Upper lobe of left lung (tissue), 6 donors: Measurements from ENCODE around the gene SHCBP1L. TPM values are rescaled to one million over a fixed set of nuclear protein-coding genes. Genes with fewer than 3 reads are reported as not detected.
"Not testable (repeated sequence)": the region's sequence is repeated elsewhere in the genome, so short reads cannot be mapped to it uniquely, and the experiment has no call there.

ENCODE experiments used
- ATAC-seq, 2 donors: fragments of 200-7000 bp; cut with Tn5 transposase; one replicate each; pipeline ENCODE4 v1.9.1; 2022; ENCODE audit warnings: mild to moderate bottlenecking in 2 of 2, moderate library complexity in 2 of 2; ENCODE audit not compliant: low FRiP score in 2 of 2
- DNase-seq, 2 donors: peaks; one replicate each; pipeline ENCODE4 v3.0.0-alpha.2; 2019 to 2020
- H3K27ac ChIP-seq, 4 donors: fragments of 200-600 bp; sonication (generic); one replicate each; pipeline ENCODE4 v1.5.1; 2016 to 2019
- H3K27me3 ChIP-seq, 4 donors: fragments of 200-600 bp; sonication (generic); one replicate each; pipeline ENCODE4 v1.5.1; 2017 to 2019
- H3K36me3 ChIP-seq, 4 donors: fragments of 200-600 bp; sonication (generic); one replicate each; pipeline ENCODE4 v1.5.1; 2016 to 2019
- H3K4me1 ChIP-seq, 4 donors: fragments of 200-600 bp; sonication (generic); one replicate each; pipeline ENCODE4 v1.5.1; 2018 to 2019
- H3K4me3 ChIP-seq, 4 donors: fragments of 200-600 bp; sonication (generic); one replicate each; pipeline ENCODE4 v1.5.1; 2017 to 2019; ENCODE audit warnings: mild to moderate bottlenecking in 2 of 4, moderate library complexity in 1 of 4
- H3K9me3 ChIP-seq, 4 donors: fragments of 200-600 bp; sonication (generic); one replicate each; pipeline ENCODE4 v1.5.1; 2018 to 2019
- CTCF ChIP-seq, 6 experiments: fragments of 450-650 bp in 4 of 6; fragments of 200-600 bp in 2 of 6; sonication (generic) in 2 of 6; IDR thresholded peaks; one replicate each; pipeline ENCODE4 v1.5.1; 2016 to 2019; ENCODE audit warnings: antibody characterized with exemption in 6 of 6
- EP300 ChIP-seq, 4 donors: sonication (generic); formaldehyde crosslinking; IDR thresholded peaks; one replicate each; pipeline ENCODE4 v1.5.1; 2017; ENCODE audit warnings: antibody characterized with exemption in 4 of 4, control low read depth in 2 of 4
- POLR2A ChIP-seq, 4 donors: fragments of 450-650 bp; IDR thresholded peaks; one replicate each; pipeline ENCODE4 v1.5.1; 2016 to 2017; ENCODE audit warnings: antibody characterized with exemption in 4 of 4, mild to moderate bottlenecking in 2 of 4
- POLR2AphosphoS5 ChIP-seq, 2 donors: sonication (generic); formaldehyde crosslinking; IDR thresholded peaks; one replicate each; pipeline ENCODE4 v1.5.1; 2017; ENCODE audit warnings: antibody characterized with exemption in 2 of 2
- WGBS, 2 donors: methylation state at CpG; one replicate each; pipeline ENCODE4 v1.1.5; 2017 to 2018; 5-methylcytosine and 5-hydroxymethylcytosine counted together
- total RNA-seq, 6 donors: library from RNA; depleted of rRNA in 4 of 6; stranded (reverse); fragments of >200 nt in 4 of 6; gene quantifications; one replicate each; pipeline versions ENCODE4 v1.1.0 to v1.2.1, GENCODE V29; 2016 to 2021
- donor health status: DM: no; HTN: no; CAD: no; lungs with moderate emphysema.
- donor health status: DM: no; HTN: yes; CAD: no; lungs with severe emphysema.

SHCBP1L gene
- total RNA-seq, 6 donors from 2014 or later, result not detected

GRCh38 chr1:182910143-182910542, 42.8 kb downstream of the SHCBP1L start:
- 94 to 100% methylated on average over 1 of the region's 1 CpG for WGBS, 2 donors
- TF ChIP-seq CTCF (IDR thresholded peaks at IDR 0.05), result no peak
- TF ChIP-seq POLR2A (IDR thresholded peaks at IDR 0.05), result no peak
- no peak for TF ChIP-seq EP300 (IDR thresholded peaks at IDR 0.05)
- no peak for TF ChIP-seq POLR2AphosphoS5 (IDR thresholded peaks at IDR 0.05)
- no peaks in the 10 kb centered on the region for H3K4me1 ChIP-seq
- DNase-seq (no peak), ATAC-seq (no peak)
- H3K27ac ChIP-seq, result no peak overlapping the region
- H3K36me3 ChIP-seq, result no peaks in the 10 kb centered on the region
- no peaks in the 10 kb centered on the region for H3K27me3 ChIP-seq
- no peak overlapping the region for H3K4me3 ChIP-seq
- no peaks in the 10 kb centered on the region for H3K9me3 ChIP-seq

GRCh38 chr1:182909578-182909977, 43.4 kb downstream of the SHCBP1L start:
- DNase-seq (no peak), ATAC-seq (no peak)
- no peaks in the 10 kb centered on the region for H3K27me3 ChIP-seq
- 60 to 69% methylated on average over 4 of the region's 4 CpGs for WGBS, 2 donors
- H3K27ac ChIP-seq, result no peak overlapping the region
- no peaks in the 10 kb centered on the region for H3K4me1 ChIP-seq
- H3K36me3 ChIP-seq, result no peaks in the 10 kb centered on the region
- no peak for TF ChIP-seq POLR2A (IDR thresholded peaks at IDR 0.05)
- TF ChIP-seq CTCF (IDR thresholded peaks at IDR 0.05), result no peak
- no peak for TF ChIP-seq EP300 (IDR thresholded peaks at IDR 0.05)
- TF ChIP-seq POLR2AphosphoS5 (IDR thresholded peaks at IDR 0.05), result no peak
- H3K9me3 ChIP-seq, result no peaks in the 10 kb centered on the region
- no peak overlapping the region for H3K4me3 ChIP-seq

- TF ChIP-seq POLR2AphosphoS5 (IDR thresholded peaks at IDR 0.05) (no peak), POLR2A (IDR thresholded peaks at IDR 0.05) (no peak), EP300 (IDR thresholded peaks at IDR 0.05) (no peak), CTCF (IDR thresholded peaks at IDR 0.05) (no peak)
- Histone ChIP-seq H3K36me3 (no peaks in the 10 kb centered on the region), H3K27ac (no peak overlapping the region), H3K4me3 (no peak overlapping the region), H3K9me3 (no peaks in the 10 kb centered on the region), H3K4me1 (no peaks in the 10 kb centered on the region), H3K27me3 (no peaks in the 10 kb centered on the region)
- ATAC-seq (no peak), DNase-seq (no peak)
- 90 to 96% methylated on average over 2 of the region's 2 CpGs for WGBS, 2 donors
Measured at GRCh38 chr1:182905321-182905720, 47.6 kb downstream of the SHCBP1L start.

- not testable (repeated sequence) for H3K4me1 ChIP-seq, H3K36me3 ChIP-seq, ATAC-seq, H3K27ac ChIP-seq, H3K9me3 ChIP-seq, H3K27me3 ChIP-seq, H3K4me3 ChIP-seq, DNase-seq
- 79 to 89% methylated on average over 5 of the region's 5 CpGs for WGBS, 2 donors
Measured at GRCh38 chr1:182901946-182902345, 51.0 kb downstream of the SHCBP1L start.

GRCh38 chr1:182897696-182898095, 55.3 kb downstream of the SHCBP1L start:
- 49 to 68% methylated on average over 2 of the region's 2 CpGs for WGBS, 2 donors
- ATAC-seq, result no peak
- no peak for DNase-seq
- Histone ChIP-seq H3K27ac (no peak overlapping the region), H3K36me3 (no peaks in the 10 kb centered on the region), H3K9me3 (no peaks in the 10 kb centered on the region), H3K27me3 (no peaks in the 10 kb centered on the region), H3K4me3 (no peak overlapping the region), H3K4me1 (no peaks in the 10 kb centered on the region)
- TF ChIP-seq EP300 (IDR thresholded peaks at IDR 0.05), result no peak
- TF ChIP-seq POLR2AphosphoS5 (IDR thresholded peaks at IDR 0.05), result no peak
- TF ChIP-seq POLR2A (IDR thresholded peaks at IDR 0.05), result no peak
- TF ChIP-seq CTCF (IDR thresholded peaks at IDR 0.05), result no peak
